Activated CD4-positive, CD25-positive, alpha-beta regulatory T cell (primary cell): ENCODE measurements around the gene SPEM2.
A peak's percentile ranks its signal among the peaks of the same experiment; 100 is the strongest.
"Not testable (repeated sequence)": the region's sequence is repeated elsewhere in the genome, so short reads cannot be mapped to it uniquely, and the experiment has no call there.

Source experiments
- DNase-seq, 4 experiments: peaks; one replicate each; lab custom pipeline; 2025; lab: John Stamatoyannopoulos, UW

SPEM2 gene

DNA sequence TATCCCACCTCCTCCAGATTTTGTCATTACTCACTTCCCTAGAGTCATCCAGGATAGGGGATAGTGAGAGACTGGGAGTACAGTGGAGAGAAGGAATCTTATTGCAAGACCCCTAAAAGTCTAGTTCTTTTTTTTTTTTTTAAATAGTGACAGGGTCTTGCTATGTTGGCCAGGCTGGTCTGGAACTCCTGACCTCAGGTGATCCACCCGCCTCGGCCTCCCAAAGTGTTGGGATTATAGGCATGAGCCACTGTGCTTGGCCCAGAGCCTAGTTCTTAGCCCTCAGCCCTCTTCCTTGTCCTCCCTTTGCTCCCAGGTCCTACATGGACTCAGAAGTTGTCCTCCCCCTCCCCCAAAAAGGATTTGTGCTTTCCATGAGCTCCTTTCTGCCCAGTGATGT, 16.7 kb downstream of the SPEM2 start:
- no peak for DNase-seq

DNA sequence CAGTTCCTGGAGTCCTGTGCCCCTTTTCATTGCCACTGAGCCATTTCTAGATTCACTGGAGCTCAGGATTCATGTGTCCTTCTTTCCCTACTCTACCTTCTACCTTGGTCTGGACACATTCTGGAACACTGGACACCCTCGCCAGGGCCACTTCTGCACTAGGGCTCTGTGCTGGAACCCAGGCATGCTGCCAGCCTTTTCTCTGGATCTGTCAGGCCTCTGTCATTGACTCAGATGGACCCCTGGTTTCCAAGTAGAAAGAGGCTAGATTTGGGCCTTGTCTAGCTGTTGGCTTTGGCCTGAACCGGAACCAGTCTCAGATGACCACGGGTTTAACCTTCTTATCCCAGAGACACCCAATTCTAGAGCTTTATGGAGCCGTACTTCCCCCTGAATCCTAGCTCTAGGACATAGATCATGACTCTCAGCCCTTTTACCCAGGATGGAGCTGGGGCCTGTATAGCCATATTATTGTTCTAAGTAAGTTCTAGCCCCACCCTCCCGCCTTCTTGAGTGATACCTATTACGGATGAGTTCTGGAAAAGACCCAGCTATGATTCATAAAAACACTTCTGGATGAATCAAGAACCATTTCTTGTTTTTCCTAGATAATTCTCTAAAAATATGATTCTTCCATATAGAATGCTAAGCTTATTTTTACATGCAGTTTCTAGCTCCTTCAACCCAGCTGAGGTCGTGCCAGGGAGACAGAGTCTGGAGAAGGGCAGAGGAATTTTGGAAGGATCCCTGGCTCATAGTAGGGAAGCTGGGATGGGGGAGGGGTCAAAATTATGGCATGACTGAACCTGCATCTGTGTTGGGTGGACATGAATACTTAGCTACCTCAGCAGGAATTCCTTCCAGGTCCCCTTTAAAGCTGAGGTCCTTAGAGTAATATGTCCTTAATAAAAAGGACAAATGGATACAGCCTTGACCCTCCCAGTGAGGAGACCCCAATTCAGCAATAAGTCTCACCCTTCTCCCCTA, 18.4 kb downstream of the SPEM2 start:
- no peak for DNase-seq

DNA sequence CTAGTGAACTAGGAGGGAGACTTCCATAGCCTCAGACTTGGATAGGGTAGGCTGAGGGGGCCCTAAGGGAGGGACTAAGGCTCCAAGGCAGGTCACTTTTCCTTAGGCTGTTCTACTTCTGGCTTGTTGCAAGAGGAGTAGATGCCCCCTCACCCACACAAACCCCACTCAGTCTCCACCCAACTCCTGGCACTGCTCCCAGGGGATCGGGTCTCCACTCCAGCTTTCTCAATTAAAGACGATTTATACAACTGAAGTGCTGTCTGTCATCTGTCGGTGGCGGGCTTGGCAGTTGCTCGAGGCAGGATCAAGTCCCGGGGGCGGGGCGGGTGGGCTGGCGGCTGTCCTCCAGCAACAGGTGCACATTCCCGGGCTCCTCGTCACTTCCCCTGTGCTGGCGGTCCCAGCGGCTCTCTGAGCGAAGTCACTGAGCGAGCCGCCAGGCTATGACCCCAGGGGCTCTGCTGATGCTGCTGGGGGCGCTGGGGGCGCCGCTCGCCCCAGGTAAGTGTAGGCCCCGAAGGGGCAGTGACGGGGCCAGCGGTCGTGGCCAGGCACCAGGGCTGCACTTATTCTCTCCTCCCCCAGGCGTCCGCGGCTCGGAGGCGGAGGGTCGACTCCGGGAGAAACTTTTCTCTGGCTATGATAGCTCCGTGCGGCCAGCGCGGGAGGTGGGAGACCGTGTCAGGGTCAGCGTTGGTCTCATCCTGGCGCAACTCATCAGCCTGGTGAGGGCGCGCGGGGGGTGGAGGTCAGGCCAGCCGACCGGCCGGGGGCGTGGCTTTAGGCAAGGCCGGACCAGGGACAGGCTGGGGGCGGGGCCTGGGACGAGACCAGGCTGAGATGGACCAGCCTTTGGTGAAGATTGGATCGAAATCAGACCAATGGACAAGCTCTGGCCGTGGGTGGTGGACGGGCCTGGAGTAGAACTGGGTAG, 19.5 kb downstream of the SPEM2 start, which contains the start of gene CHRNB1:
TSS of gene CHRNB1 (plus strand) at position 380 of the 937 bp plus-strand sequence. CDS start at position 447, 67 bp downstream.
- DNase-seq = no peak

DNA sequence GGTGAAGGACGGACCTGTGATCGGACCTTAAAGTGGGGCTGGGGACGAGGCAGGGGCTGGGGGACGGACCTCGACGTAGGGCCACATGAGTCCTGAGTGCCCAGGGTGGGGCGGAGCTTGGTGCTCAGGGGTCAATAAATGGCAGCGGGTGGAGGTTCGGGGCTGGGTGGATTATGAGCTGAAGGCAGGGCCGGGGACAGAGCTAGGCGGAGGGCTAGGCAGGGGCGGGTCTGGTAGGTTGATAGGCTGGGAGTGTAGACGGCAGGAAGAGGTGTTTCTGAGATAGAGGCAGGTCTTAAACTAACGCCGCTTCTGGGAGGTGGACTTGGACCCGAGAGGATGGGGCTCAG, 20.2 kb downstream of the SPEM2 start:
- peak in 1 of 4 experiments; percentile 14 for DNase-seq

DNA sequence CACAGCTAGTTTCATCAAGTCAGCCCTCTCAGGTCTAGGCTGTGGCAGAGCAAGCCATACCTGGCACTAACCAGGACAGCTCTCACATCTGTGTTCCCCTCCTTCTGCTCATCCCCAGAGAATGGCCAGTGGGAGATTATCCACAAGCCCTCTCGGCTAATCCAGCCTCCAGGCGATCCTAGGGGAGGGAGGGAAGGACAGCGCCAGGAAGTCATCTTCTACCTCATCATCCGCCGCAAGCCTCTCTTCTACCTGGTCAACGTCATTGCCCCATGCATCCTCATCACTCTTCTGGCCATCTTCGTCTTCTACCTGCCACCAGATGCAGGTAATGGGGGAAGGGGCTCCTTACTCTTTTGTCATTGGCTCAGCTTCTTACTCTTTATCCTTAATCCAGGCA, 23.0 kb downstream of the SPEM2 start:
- no peak for DNase-seq

DNA sequence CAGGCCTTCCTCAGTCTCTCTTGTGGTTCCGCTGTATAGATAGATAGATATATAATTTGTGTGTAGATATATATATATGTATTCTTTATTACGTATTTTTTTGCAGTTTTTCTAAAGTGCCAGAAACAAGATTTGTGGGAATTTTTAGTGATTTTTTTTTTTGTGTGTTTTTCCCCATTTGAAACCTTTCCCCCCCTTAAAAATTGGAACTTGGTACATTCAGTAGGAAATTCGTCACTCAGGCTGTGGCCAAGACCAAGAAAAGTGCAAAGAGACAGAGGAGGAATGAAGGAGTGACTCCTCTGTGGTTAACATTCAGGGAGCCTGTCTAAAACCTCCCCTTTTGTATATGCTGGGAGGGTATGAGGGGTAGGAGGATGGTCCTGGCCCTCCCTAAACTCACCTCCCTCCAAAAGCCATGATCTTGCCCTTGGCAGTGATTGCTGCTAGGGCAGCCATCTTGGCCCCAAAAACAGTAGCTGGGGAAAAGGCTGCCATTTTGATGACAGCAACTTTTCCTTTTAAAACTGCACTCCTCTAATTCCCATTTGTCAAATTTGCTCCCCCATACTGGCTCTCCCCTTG, 34.6 kb downstream of the SPEM2 start:
- no peak for DNase-seq

DNA sequence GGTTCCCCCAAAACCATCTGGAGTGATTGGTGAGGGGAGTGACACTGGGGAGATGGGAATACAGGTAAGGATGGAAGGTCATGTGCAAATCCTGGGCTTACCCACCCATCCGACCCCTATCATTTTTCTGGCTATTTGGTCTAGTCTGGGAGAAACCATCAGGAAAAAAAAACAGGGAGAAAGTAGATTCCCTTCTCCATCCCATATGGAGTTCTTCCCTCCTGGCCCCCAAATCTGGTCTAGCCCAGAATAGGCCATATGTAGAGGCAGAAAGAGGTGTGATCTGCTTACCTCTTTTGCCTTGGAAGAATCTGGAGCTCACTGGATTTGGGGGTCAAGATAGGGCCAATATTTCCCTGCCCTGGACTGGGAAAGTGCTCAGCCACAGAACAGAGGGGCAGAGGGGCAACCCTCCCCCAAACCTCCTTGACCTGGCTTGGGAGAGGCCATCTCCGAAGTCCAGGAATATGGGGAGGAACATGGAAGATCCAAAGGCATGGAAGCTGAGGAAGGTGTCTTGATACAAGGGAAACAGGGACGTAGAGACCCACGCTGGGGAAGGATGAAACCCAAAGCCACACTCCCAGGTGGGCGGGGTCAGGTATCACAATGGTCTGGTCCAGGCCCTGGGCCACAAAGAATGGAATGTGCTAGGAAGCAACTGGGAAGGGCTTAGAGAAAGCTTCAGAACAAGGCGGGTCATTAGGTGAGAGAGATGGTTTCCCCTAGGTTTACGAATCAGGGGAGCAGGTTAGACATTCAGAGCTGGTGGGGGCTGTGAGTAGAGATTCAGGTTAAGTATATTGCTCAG, 35.6 kb downstream of the SPEM2 start:
- no peak for DNase-seq

DNA sequence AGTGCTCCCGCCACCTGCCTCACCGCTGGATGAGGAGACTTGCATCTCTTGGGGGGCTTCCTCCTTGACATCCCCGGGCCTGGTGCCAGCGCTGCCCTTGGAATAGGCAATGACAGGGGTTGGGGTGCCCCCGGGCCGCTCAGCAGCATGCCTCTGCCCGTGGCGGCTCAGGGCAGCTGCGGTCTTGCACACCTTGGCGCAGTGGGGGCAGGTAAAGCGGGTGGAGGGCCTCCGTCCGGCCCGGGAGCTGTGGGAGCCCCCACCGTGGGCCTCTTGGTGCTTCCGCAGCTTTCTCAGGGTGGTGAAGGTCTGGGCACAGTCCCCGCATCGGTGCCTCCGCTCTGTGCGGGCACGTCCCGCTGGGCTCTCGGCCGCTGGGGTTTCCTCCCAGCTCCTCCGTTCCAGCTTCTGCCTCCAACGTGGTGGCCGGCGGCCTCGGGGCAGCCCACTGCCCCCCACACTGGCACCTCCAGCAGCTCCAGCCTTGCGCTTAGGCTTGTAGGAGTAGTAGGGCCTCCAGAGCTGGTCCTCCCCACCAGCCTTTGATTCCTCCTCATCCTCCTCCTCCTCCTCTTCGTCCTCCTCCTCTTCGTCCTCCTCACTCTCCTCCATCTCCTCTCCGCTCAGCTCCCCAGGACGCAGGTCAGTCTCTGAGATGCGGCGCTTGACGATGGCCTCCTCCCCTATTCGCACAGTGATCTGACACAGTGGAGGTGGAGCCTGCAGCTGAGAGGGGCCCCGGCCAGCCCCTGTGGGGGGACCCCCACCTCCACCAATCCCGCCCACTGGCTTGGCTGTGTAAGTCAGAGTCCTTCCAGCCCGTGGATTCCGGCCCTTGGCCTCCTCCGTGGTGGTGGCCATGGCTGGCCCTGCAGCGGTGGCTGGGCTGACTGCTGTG, 37.3 kb downstream of the SPEM2 start:
- no peak for DNase-seq

DNA sequence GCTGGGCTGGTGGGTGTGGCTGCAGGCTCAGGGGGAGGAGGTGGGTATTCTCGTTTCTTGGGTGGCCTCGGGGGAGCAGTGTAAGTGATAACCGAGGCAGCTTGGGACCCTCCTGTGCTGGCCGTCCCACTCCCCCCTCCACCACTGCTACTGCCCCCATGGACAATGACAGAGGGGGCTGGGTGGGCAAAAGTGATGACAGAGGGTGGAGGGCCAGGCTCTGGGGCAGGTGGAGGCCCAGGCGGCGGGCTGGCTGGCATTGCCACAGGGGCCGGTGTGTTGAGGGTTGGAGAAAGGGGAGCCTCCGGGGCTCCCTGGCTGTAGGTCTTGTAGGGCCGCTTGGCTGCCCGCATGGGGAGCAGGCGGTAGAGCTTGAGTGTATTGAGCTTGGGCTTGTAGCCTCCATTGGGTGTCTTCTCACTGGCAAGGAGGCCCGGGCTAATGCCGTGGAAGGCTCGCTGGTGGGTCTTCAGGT, 38.0 kb downstream of the SPEM2 start:
- DNase-seq = no peak

DNA sequence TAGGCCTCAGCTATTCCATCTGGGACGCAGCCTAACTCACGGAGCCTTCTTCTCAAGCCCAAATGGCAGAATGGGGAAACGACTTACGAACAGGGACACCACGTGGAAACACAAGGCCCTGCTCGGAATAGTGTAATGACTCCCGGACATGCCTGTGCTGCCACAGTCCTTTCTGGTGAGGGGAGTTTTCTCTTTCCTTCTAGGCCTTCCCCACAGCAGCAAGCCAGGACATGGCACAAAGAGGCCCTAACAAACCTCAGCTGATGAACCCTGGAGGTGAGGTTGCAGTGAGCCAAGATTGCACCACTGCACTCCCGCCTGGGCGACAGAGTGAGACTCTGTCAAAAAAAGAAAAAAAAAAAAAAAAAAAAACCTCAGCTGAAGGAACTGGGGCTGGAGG, 38.7 kb downstream of the SPEM2 start:
- DNase-seq = no peak

DNA sequence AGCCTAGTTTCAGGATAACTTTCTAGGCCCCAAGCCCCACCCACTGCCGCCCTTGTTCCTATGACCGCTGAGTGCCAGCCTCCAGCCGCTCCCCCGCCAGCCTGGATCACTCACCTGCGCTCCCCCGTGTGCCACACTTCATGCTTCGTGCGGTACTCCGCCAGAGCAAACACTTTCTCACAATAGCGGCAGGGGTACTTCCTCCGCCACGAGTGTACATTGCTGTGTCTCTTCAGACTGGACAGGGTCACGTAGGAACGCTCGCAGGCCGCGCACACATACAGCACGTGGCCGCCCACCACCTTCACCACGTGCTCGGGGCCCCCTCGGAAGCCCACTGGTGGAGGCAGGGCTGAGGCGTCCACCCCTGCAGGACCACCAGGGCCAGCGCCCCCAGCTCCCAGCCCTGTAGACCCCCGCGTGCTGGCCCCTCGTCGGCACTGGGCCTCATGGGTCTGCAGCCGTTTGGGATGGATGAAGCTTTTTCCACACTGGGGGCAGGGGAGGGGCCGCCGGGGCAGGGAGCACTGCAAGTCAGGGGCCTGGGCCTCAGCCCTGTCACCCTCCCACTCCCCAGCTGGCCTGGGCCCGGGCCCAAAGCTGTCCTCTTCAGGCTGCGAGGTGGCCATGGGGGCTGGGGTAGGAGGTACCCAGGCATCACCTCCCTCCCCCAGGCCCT, 40.3 kb downstream of the SPEM2 start:
- DNase-seq = no peak

DNA sequence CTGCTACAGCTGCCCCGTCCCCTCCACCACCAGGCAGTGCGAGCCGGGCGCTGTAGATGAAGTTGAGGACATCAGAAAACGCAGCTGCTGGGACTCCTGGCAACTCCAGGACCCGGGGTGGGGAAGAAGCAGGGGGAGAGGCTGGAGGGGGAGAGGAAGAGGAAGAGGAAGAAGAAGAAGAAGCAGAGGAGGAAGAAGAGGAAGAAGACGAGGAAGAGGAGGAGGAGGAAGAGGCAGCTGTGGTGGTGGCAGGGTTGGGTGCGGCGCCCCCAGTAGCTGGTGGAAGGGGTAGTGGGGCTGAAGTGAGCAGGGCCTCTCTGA, 40.9 kb downstream of the SPEM2 start:
- no peak for DNase-seq

DNA sequence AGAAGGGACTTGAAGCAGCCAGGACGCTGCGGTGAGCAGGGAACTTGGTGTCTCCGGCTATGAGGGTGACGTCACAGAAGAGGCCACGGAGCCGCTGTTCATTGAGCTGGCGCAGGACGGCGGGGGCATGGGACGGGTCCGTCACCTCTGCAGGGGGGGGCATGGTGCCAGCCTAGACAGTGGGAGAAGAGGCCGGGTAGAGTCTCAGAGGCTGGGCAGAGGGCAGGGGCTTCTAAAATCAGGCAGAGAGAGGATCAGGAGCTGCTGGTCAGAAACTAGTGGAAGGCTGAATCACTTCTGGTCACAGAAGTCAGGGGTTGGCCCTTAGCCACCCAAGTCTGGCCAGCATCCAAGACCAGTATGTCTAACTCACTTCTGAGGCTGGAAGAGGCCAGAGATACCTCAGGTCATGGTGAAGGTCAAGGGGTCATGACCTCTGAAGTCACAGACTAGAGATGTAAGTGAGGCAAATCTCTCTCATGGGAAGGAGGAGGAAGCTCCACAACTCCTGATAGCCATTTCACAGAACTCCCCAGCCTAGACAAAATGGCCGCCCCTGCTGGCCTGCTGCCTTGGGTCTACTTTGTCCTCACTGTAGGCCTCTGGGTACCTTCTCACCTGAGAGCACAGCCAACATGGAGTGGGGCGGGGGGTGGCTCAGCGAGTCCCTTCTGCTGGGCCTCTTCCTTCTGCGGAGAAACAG, 41.4 kb downstream of the SPEM2 start:
- DNase-seq = no peak

DNA sequence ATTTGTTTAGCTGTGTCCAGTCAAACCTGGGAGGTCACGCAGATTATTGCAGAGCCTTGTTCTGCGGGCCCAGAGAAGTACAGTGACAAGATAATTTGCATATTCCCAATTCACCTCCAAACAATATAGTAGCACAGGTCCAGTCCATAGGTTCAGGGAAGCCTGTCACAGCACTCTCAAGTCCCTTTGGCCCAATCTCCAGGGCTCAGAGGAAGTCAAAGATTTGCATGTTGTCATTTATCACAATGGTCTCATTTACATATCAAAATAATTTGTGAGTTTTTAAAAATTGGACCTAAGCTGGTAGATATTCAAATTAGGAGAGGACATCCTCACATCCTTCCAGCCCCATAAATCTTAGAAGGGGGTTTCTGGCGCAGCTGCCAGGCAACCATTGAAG, 42.1 kb downstream of the SPEM2 start:
- DNase-seq = no peak

DNA sequence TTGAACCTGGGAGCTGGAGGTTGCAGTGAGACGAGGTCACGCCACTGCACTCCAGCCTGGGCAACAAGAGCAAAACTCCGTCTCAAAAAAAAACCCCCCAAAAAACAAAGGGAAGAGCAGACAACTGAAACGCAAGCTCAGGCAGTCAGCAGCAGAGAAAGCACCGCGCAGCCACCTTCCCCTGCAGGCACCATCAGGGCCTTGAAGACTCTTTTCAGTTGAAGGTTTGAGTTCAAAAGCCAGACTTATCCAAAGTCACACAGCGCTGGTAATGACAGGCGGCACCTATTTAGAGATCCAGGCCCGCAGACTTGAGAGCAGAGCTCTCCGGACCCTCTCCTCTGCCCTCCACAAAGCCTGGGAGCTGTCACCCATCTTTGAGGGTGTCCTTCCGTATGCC, 42.9 kb downstream of the SPEM2 start:
- no peak for DNase-seq

DNA sequence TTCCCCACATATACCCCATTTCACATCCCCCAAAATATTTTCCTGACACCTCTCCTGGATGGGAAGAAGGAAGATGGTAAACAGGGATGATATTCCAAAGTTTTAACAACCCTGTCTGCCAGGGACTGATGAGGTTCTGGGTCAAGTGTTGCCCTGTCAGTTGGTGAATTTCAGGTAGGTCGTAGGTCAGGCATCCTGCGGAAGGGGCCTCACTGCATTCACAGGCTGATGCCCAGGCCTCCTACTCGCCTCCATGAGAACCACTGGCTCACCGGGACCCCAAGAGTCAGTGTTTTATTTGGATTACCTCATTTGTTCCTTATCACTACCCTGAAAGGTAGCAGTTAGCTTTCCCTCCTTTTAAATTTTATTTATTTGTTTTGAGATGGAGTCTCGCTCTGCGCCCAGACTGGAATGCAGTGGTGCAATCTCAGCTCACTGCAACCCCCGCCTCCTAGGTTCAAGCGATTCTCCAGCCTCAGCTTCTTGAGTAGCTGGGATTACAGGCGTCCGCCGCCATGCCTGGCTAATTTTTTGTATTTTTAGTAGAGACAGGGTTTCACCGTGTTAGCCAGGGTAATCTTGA, 43.5 kb downstream of the SPEM2 start:
- DNase-seq = no peak

DNA sequence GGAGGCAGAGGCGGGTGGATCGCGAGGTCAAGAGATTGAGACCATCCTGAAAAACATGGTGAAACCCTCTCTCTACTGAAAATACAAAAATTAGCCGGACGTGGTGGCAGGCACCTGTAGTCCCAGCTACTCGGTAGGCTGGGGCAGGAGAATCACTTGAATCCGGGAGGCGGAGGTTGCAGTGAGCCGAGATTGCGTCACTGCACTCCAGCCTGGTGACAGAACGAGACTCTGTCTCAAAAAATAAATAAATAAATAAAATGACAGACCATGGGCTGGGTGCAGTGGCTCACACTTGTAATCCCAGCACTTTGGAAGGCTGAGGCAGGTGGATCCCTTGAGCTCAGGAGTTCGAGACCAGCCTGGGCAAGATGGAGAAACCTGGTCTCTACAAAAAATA, 44.4 kb downstream of the SPEM2 start:
- not testable (repeated sequence) for DNase-seq

DNA sequence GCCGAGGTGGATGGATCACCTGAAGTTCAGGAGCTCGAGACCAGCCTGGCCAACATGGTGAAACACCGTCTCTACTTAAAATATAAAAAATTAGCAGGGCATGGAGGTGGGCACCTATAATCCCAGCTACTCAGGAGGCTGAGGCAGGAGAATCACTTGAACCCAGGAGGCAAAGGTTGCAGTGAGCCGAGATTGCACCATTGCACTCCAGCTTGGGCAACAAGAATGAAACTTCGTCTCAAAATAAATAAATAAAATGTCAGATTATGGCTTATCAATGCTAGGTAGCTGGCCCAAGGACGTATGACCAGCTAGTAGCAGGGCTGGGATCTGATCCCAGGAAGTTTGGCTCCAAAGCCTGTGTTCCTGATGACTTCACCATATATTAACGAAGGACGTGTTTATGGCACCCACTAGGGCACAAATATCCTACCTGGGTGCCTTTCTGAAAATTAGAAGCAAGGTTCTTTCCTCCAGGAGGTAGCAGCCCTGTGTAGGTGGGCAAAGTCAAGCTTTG, 45.1 kb downstream of the SPEM2 start:
- DNase-seq = not testable (repeated sequence)

DNA sequence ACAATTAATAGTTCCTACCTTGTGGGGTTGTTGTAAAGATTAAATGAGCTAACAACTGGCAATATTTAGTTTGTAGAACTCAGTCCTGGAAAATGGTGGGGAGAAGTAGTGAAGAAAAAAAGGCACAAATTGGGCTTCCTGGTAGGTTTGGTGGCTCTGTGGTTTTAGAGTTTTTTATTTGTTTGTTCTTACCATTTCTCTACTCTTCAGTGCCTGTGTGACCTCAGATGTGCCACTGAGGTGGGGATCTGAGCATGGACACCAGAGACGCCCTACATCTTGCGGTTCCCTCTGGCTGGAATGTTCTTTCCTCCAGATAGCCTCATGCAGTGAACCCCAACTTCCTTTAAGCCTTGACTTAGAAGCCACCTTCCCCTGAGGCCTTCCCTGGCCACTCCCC, 46.3 kb downstream of the SPEM2 start:
- no peak for DNase-seq
